Measurements from ENCODE around the gene SRRM3.
"Not testable (repeated sequence)": the region's sequence is repeated elsewhere in the genome, so short reads cannot be mapped to it uniquely, and the experiment has no call there.

SRRM3 gene

DNA sequence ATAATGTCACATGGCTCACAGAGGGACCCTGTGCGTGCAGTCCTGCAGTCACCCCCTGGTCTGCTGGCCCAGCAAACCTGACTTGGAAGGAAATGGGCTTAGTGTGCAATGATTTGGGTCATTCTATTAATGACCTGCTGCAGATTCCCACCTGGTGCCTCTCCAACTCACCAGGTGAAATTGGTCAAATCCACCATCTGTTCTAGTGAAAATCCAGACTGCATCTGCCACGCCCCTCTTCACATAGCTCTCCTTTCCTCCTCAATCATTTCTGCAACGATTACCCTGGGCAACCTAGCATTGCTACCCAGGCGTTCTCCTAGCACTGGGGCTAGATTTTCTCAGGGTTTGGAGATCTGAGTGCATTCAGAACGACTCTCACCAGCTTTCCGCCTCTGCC lies 29.4 kb downstream of the SRRM3 start:
- DNase-seq: peak in 1 of 14 donors; percentile 85

GRCh38 chr7:76231583-76231982 lies 29.9 kb downstream of the SRRM3 start:
- DNase-seq: no peak

DNA sequence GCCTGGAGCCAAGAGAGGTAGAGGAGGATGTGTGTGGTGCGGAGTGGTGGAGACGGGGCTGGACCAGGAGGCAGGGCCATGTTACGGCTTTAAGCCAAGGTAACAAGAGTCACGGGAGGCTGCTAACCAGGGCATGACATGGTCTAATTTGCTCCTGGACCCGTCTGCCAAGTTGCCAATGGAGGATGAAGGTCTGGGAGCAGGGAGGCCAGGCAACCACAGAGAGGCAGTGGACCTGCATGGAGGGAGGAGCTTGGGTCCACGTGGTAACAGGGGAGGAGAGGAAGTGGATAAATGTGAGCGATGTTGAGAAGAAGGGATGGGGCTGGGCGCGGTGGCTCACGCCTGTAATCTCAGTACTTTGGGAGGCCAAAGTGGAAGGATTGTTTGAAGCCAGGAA lies 31.0 kb downstream of the SRRM3 start:
- no peak for DNase-seq

DNA sequence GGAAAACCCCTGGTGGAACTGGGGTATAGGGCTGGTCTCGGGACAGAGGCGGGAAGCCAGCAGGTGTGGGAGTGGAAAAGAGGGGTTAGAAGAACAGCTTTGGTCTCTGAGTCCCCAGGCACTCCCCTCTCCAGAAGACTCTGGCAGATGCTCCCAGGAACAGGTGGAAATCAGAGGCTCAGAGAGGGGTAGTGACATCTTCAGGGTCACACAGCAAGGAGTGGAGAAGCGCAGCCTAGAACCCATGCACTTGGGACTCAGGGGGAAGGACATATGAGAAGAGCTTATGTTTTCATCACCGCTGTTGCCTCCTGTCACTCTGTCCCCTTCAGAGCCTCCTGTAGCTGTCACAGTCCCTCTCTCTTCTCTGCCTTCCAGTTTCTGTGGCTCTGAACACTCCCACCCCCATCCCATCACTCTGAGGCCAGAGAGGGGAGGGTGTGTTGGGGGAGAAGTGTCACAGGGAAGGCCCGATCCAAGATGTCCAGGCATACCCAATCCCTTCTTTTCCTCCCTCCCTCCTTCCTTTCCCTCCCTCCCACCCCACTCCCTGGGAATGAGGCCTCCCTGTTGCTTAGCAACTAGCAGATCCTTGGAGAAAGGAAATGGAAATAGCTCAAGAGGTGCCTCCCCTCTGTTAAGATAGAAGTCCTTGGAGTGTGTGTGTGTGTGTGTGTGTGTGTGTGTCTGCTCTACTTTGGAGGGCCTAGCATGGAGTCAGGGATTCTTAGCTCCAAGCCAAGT lies 32.0 kb downstream of the SRRM3 start:
- peak in 1 of 14 donors; percentile 31 for DNase-seq

DNA sequence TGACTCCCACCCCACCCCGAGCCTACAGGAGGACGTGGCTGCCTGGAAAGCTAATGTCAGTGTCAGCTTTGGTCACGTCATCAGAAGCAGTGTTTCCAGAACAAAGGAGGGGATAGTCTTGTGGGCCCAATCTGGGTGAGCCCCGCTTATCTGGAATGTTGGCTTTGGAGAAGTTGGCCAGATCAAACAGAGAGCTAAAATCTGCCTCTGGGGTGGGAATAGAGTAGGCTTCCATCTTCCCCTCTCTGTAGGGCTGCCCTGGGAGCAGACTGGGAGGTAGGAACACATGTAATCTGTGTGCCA lies 32.5 kb downstream of the SRRM3 start:
- DNase-seq: no peak

DNA sequence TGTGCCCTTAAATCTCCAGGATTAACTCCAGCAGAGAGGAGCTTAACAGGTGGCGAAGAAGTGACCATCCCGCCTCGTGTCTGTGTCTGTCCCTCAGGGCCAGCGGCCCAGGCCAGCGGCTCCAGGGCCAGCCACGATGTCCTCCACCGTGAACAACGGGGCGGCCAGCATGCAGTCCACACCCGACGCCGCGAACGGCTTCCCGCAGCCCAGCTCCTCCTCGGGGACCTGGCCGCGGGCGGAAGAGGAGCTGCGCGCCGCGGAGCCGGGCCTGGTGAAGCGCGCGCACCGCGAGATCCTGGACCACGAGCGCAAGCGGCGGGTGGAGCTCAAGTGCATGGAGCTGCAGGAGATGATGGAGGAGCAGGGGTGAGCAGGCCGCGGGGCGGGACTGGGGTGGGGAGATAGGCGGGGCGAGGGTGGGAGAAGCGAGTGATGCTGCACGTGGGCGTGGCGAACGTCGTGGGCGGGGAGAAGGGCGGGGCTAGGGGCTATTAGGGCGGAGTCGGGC lies 33.3 kb downstream of the SRRM3 start:
- peak in 12 of 14 donors; percentile 1 to 83 (median 24) for DNase-seq

- no peak for DNase-seq
These were observed 34.5 kb downstream of the SRRM3 start for GRCh38 chr7:76236224-76236623.

- DNase-seq: no peak
These were observed 36.6 kb downstream of the SRRM3 start for GRCh38 chr7:76238326-76238725.

DNA sequence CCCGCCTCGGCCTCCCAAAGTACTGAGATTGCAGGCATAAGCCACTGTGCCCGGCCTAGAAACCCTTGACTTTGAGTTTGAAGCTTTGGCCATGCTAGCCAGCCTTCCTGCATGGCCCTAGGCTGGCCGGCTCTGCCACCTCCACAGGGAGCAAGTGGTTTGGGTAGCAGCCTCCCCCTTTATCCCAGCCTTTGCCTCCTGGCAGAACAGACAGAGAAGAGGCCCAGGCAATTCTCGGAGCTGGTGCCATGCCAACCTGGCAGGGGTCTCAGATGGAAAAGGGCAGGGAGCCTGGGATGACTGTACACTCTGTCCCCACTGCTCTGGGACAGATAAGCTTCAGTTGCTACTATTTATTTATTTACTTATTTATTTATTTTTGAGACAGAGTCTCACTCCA lies 39.4 kb downstream of the SRRM3 start:
- peak in 1 of 14 donors; percentile 82 for DNase-seq

DNA sequence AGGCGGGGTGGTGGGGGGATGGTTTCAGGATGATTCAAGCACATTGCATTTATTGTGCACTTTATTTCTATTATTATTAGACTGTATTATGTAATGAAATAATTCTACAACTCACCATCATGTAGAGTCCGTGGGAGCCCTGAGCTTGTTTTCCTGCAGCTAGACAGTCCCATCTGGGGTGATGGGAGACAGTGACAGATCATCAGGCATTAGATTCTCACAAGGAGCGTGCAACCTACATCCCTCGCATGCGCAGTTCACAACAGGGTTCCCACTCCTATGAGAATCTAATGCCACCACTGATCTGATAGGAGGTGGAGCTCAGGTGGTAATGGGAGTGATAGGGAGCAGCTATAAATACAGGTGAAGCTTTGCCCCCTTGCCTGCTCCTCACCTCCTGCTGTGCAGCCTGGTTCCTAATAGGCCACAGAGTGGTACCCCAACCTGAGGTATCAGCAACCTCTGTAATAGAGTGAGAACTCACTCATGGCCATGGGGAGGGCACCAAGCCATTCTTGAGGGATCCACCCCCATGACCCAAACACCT lies 40.9 kb downstream of the SRRM3 start:
- DNase-seq: not testable (repeated sequence)

- DNase-seq: peak in 1 of 14 donors; percentile 42
These were observed 43.2 kb downstream of the SRRM3 start for GRCh38 chr7:76244781-76245391.

- DNase-seq: no peak
These were observed 45.2 kb downstream of the SRRM3 start for GRCh38 chr7:76246804-76247389.

- no peak for DNase-seq
These were observed 46.2 kb downstream of the SRRM3 start for GRCh38 chr7:76247938-76248337.

DNA sequence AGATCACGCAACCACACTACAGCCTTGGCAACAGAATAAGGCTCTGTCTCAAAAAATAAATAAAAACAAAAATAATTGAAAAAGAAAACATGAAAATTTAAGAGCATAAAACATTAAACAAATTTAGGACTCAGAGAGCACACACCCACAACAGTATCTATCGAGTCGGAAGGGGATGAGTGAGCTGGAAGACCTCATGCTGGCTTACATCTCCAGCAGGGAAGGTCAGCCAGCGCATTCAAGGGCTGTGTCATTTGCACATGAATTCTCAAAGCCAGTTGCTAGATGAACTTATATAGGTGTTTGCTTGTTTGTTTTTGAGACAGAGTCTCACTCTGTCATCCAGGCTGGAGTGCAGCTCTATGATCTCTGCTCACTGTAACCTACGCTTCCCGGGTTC lies 50.3 kb downstream of the SRRM3 start:
- DNase-seq: no peak

DNA sequence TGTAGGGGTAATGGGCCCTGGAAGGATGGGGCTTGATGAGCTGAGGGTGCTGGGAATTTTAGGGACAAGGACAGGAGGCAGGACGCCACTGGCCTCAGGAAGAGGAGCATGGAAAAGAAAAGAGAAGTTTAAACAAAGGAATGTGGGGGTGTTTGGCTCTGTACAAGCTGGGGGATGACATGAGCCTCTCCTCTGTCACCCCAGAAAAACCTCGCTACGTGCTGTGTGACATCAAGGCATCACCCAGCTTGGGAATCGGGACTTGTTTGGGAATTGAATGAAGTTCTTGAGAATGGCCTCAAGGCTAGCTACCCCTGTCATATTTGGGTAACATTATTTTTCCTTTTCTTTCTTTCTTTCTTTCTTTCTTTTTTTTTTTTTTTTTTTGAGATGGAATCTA lies 53.1 kb downstream of the SRRM3 start:
- DNase-seq: no peak

DNA sequence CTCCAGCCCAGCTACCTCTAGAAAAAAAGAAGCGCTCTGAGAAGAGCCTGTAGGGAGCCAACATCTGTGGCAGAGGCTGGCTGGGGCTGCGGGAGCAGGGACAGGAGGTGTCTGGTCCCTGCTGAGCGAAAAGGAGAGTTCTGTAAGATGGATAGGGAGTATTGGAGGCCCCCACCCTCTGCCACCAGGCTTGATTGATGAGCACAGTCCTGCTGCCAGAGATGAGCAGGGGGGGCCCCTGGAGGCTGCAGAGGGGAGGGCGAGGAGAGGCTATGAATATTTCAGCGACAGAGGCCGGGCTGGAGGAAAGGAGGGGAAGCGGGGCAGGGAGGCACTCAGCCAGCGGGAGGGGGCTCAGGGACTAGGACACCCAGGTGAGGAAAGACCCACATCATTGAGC lies 56.3 kb downstream of the SRRM3 start:
- no peak for DNase-seq

DNA sequence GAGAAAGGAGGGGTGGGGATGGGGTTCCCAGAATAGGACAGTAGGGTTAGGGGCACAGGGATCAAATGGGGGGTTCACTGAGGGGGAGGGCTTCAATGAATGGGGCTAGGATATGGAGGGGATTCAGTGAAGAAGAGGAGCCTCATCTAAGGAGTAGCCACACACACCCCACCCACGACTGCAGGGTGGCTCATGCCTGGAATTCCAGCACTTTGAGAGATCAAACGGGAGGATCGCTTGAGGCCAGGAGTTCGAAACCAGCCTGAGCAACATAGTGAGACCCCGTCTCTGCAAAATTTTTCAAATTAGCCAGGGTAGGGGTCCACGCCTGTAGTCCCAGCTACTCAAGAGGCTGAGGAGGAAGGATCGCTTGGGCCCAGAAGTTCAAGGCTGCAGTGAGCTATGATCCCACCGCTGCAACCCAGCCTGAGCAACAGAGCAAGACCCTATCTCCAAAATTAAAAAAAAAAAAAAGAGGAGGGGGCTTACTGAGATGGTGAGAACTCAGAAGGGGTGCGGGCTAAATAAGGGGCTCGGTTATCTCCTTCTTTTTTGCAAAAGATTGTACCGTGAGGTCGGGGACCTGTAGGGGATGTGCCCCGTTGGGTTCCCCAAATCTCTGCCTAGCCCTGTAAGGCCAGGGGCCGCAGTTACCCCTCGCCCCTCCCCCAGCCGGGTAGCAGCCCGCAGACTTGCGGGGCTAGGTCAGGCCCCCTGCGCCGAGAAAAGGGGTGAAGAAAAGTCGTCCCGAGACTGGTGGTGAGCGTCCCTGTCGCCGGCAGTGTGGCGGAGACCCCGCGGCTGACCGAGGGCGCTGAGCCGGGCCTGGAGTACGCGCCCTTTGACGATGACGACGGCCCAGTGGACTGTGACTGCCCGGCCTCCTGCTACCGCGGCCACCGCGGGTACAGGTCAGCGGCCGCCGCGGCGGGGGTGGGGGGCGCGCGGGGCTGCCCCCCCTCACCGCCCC lies 57.7 kb downstream of the SRRM3 start:
- DNase-seq: no peak

DNA sequence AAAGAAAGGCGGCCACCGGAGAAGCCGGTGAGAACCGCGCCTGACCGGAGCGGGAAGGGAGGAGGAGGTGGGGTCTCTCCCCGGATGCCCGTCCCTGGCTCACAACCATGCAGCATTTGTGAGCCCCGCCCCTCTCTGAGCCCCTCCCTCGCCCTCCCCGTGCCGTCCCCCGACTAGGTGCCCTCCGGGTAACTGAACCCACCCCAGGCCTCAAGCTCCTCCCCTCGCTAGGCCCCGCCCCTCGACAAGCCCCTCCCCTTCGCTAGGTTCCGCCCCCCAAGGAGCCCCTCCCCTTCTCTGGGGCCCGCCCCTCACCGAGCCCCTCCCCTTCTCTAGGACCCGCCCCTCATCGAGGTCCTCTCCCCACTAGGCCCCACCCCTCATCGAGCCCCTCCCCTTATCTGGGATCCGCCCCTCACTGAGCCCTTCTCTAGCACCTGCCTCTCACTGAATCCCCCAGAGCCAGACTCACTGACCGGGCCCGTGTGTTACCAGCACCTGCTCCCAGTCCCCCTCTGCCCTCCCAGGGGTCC lies 58.5 kb downstream of the SRRM3 start:
- no peak for DNase-seq

DNA sequence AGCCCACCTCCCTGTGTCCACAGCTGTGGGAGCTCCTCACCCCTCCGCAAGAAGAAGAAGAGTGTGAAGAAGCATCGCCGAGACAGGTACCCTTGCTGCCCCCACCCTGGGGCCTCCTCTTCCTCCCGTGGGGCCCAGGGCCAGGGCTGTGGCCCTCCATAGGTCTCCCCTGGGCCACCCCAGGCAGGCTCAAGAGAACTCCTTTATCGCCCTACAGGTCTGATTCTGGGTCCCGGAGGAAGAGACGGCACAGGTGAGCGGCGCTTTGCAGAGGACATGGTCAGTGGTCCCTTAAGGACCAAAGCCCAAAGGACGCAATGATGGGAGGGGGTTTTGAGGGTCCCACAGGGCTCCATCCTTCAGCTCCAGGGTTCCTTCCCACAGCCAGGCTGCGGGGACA lies 59.6 kb downstream of the SRRM3 start:
- no peak for DNase-seq

GRCh38 chr7:76261931-76262330 lies 60.2 kb downstream of the SRRM3 start:
- DNase-seq: no peak

GRCh38 chr7:76262683-76263402 lies 61.1 kb downstream of the SRRM3 start:
- peak in 9 of 14 donors; percentile 4 to 63 (median 16) for DNase-seq

Data from C1 segment of cervical spinal cord (tissue), 14 donors.